ENCODE data around the gene VDAC2. TPM values are rescaled to one million over a fixed set of nuclear protein-coding genes. Genes with fewer than 3 reads are reported as not detected.

Gene VDAC2
- total and polyA plus RNA-seq, 10 of the 15 experiments (the other 5 are each of a cell fraction or from before 2014, with no cell fraction given) = 73.4 to 294 (median 146) TPM

DNA sequence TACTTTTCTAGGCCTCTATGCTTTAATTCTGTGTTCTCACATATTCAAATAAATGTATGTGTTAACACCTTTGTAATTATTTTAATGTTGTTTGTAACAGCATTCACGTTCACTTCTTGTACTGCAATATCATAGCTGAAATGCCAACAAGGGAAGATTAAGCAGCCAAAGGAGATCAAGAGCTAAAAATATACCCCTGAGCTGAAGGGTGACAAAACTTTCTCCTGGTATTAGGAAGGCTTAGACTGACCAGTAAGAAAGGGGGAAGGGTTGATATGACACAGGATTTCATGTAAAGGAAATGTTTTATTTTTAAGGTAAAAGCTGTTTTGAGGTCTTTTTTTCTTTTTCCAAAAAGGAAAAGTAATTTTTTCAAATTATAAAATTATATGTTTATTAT lies 40.4 kb upstream of the VDAC2 start (continued):
- TF ChIP-seq NFYA (IDR thresholded peaks at IDR 0.05; ENCODE audit: borderline replicate concordance, low read depth, low read length) = no peak
- TF ChIP-seq BACH1 (IDR thresholded peaks at IDR 0.05; ENCODE audit: borderline replicate concordance) = no peak
- TF ChIP-seq POLR2AphosphoS5 (IDR thresholded peaks at IDR 0.05; ENCODE audit: low read length) = no peak
- no peak for TF ChIP-seq ASH2L (IDR thresholded peaks at IDR 0.05; ENCODE audit: borderline replicate concordance, low read depth)
- no peak for TF ChIP-seq EED (IDR thresholded peaks at IDR 0.05; ENCODE audit: low read depth)
- TF ChIP-seq EGR1 (IDR thresholded peaks at IDR 0.05; ENCODE audit: borderline replicate concordance in 1 of 2, low read depth in 2 of 2, low read length in 2 of 2) = no peak
- TF ChIP-seq NR2C1 (IDR thresholded peaks at IDR 0.05) = no peak

DNA sequence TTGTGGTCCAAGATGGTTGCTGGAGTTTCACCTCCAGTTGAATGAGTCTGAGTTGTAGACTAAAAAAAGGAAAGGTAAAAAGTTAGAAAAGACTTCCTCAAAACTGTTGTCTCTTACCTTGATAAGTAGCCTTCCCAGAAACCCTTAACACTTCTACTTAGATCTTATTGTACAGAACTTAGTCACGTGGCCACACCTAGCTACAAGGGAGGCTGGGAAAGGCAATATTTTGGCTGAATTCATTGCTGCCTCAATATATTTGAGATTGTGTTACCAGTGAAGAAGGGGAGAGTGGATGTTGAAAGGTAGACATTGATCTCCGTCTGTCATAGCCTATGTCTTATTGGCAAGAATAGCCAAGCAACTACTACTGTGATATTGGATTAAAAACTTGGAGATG lies 35.5 kb upstream of the VDAC2 start:
- BruUV-seq (replicated peaks) = no TSS peak
- Histone ChIP-seq H2AFZ (ENCODE audit: control insufficient read depth, low read depth, low read length) (no peak overlapping the region), H3K79me2 (ENCODE audit: control insufficient read depth, insufficient read depth, low read length) (peaks cover 1% of the 10 kb centered on the region; the same call in 1 of the 2 replicates), H3K4me1 (ENCODE audit: control insufficient read depth, insufficient read depth, low read length) (no peaks in the 10 kb centered on the region), H3K4me2 (ENCODE audit: control insufficient read depth, insufficient read depth) (no peak overlapping the region), H3K27me3 (replicated peaks in 1 of 2; ENCODE audit: control insufficient read depth in 2 of 2, insufficient read depth in 2 of 2, low read length in 1 of 2) (no peaks in the 10 kb centered on the region), H3K9ac (ENCODE audit: control insufficient read depth, insufficient read depth, low read length) (no peak overlapping the region), H4K20me1 (ENCODE audit: control insufficient read depth, insufficient read depth) (no peaks in the 10 kb centered on the region), H3K27ac (ENCODE audit: control insufficient read depth, insufficient read depth) (no peak overlapping the region), H3K9me3 (replicated peaks; ENCODE audit: control insufficient read depth, insufficient read depth, low read length) (no peaks in the 10 kb centered on the region), H3K4me3 (no peak overlapping the region), H3K36me3 (ENCODE audit: control insufficient read depth in 2 of 2, insufficient read depth in 2 of 2, low read length in 1 of 2) (peaks cover 0 to 19% of the 10 kb centered on the region in 2 experiments; a peak in 2 of 4 replicates)
- intact Hi-C loops (cut with micrococcal nuclease; ENCODE audit: unreplicated experiment) = no loop called here
- SMC1A ChIA-PET (ENCODE audit: uncharacterized antibody, unreplicated experiment) = no interaction called here
- CTCF ChIA-PET = interaction anchor here (0.6 to 1.8 kb wide), 2 partner anchors 8 to 1073 kb away, joined by 3 to 5 read pairs; no protein-coding TSS in a partner anchor
- no peak for TF ChIP-seq PML (IDR thresholded peaks at IDR 0.05; ENCODE audit: low read length)
- TF ChIP-seq BCL11A (IDR thresholded peaks at IDR 0.05; ENCODE audit: low read depth, low read length) = no peak
- TF ChIP-seq ZNF217 (IDR thresholded peaks at IDR 0.05) = no peak
- in situ Hi-C loops (cut with MboI) = no loop called here
- FAIRE-seq (no peak), DNase-seq (ENCODE audit: low read depth, low spot score) (no peak), ATAC-seq (no peak)
- 97% methylated on average over 2 of the region's 2 CpGs for WGBS (ENCODE audit: insufficient coverage, insufficient replicate concordance, low lambda C conversion rate, missing lambda C conversion rate)
- RAD21 ChIA-PET (ENCODE audit: unreplicated experiment) = interaction anchor here (0.8 kb wide), 1 partner anchor 9 kb away, joined by 4 read pairs; no protein-coding TSS in a partner anchor
- POLR2A ChIA-PET = no interaction called here
